H9 (cell line): ENCODE measurements around the gene UNC80. TPM values are rescaled to one million over a fixed set of nuclear protein-coding genes. Genes with fewer than 3 reads are reported as not detected.

ENCODE experiments used
- DNase-seq: peaks from one replicate; pipeline ENCODE4 v3.0.0-alpha.2; 2017
- H2AFZ ChIP-seq: one replicate; pipeline ENCODE4 v1.6.1; 2013; ENCODE audit warnings: mild to moderate bottlenecking, low read length, control low read depth, moderate library complexity
- H2AK5ac ChIP-seq: 2 replicates; pipeline ENCODE4 v1.6.1; 2013; ENCODE audit warnings: low read length, control low read depth, mixed read lengths; ENCODE audit not compliant: insufficient read length
- H2BK120ac ChIP-seq: one replicate; pipeline ENCODE4 v1.6.1; 2013; ENCODE audit warnings: low read depth, mild to moderate bottlenecking, low read length, control low read depth, inconsistent platforms; ENCODE audit not compliant: poor library complexity, severe bottlenecking
- H2BK12ac ChIP-seq: 2 replicates; pipeline ENCODE4 v1.6.1; 2013; ENCODE audit warnings: low read length, control low read depth, mixed read lengths, low read depth; ENCODE audit not compliant: insufficient read length
- H2BK15ac ChIP-seq: 2 replicates; pipeline ENCODE4 v1.6.1; 2013; ENCODE audit warnings: low read depth, low read length, control low read depth
- H2BK20ac ChIP-seq: one replicate; pipeline ENCODE4 v1.6.1; 2013; ENCODE audit warnings: low read depth, mild to moderate bottlenecking, low read length, control low read depth, inconsistent platforms; ENCODE audit not compliant: poor library complexity, severe bottlenecking
- H2BK5ac ChIP-seq: 2 replicates; pipeline ENCODE4 v1.6.1; 2013; ENCODE audit warnings: low read length, control low read depth, mixed read lengths; ENCODE audit not compliant: insufficient read length
- H3K14ac ChIP-seq: 2 replicates; pipeline ENCODE4 v1.6.1; 2013; ENCODE audit warnings: low read length, control low read depth; ENCODE audit not compliant: insufficient read depth
- H3K18ac ChIP-seq: 2 replicates; pipeline ENCODE4 v1.6.1; 2013; ENCODE audit warnings: low read depth, mild to moderate bottlenecking, mixed read lengths, low read length, control low read depth; ENCODE audit not compliant: insufficient read length
- H3K23ac ChIP-seq: 2 replicates; pipeline ENCODE4 v1.6.1; 2013; ENCODE audit warnings: low read length, control low read depth, mixed read lengths, low read depth; ENCODE audit not compliant: insufficient read length
- H3K23me2 ChIP-seq: 2 replicates; pipeline ENCODE4 v1.6.1; 2013; ENCODE audit warnings: low read depth, mild to moderate bottlenecking, mixed read lengths, low read length, control low read depth; ENCODE audit not compliant: insufficient read length, poor library complexity, severe bottlenecking
- H3K27ac ChIP-seq: 2 replicates; pipeline ENCODE4 v1.5.1; 2013; ENCODE audit warnings: low read length, control low read depth, mixed read lengths, low read depth; ENCODE audit not compliant: insufficient read length
- H3K27me3 ChIP-seq: 2 replicates; pipeline ENCODE4 v1.6.1; 2013; ENCODE audit warnings: low read length, control low read depth, inconsistent platforms; ENCODE audit not compliant: insufficient read depth
- H3K4ac ChIP-seq: 2 replicates; pipeline ENCODE4 v1.6.1; 2013; ENCODE audit warnings: low read depth, mild to moderate bottlenecking, control low read depth, inconsistent platforms, low read length, moderate library complexity
- H3K4me1 ChIP-seq: 2 replicates; pipeline ENCODE4 v1.6.1; 2013; ENCODE audit warnings: low read length, control low read depth, inconsistent platforms; ENCODE audit not compliant: insufficient read depth
- H3K4me2 ChIP-seq: 2 replicates; pipeline ENCODE4 v1.6.1; 2013; ENCODE audit warnings: low read length, control low read depth, mixed read lengths; ENCODE audit not compliant: insufficient read length, insufficient read depth
- H3K56ac ChIP-seq: 2 replicates; pipeline ENCODE4 v1.6.1; 2013; ENCODE audit warnings: low read depth, mild to moderate bottlenecking, mixed read lengths, low read length, control low read depth; ENCODE audit not compliant: insufficient read length
- H3K79me1 ChIP-seq: 2 replicates; pipeline ENCODE4 v1.6.1; 2013; ENCODE audit warnings: low read depth, mild to moderate bottlenecking, moderate library complexity, low read length, control low read depth, inconsistent platforms; ENCODE audit not compliant: insufficient read depth, poor library complexity, severe bottlenecking
- H3K79me2 ChIP-seq: 2 replicates; pipeline ENCODE4 v1.6.1; 2013; ENCODE audit warnings: low read length, control low read depth, inconsistent platforms; ENCODE audit not compliant: insufficient read depth
- H3K9ac ChIP-seq: 2 replicates; pipeline ENCODE4 v1.6.1; 2013; ENCODE audit warnings: low read length, control low read depth, mixed read lengths; ENCODE audit not compliant: insufficient read length; ENCODE audit errors: extremely low read depth
- H3K9me3 ChIP-seq: one replicate; pipeline ENCODE4 v1.6.1; 2013; ENCODE audit warnings: low read depth, low read length, inconsistent platforms; ENCODE audit not compliant: control insufficient read depth
- H3T11ph ChIP-seq: one replicate; pipeline ENCODE4 v1.6.1; 2013; ENCODE audit warnings: mild to moderate bottlenecking, low read length, control low read depth, inconsistent platforms
- H4K20me1 ChIP-seq: one replicate; pipeline ENCODE4 v1.6.1; 2013; ENCODE audit not compliant: control insufficient read depth, insufficient read length, insufficient read depth
- H4K5ac ChIP-seq: 2 replicates; pipeline ENCODE4 v1.6.1; 2013; ENCODE audit warnings: low read depth, mild to moderate bottlenecking, mixed read lengths, low read length, control low read depth; ENCODE audit not compliant: insufficient read length
- H4K8ac ChIP-seq: replicated peaks from 2 replicates; pipeline ENCODE4 v1.6.1; 2013; ENCODE audit warnings: low read length, control low read depth, mixed read lengths, low read depth; ENCODE audit not compliant: insufficient read length
- H4K91ac ChIP-seq: 2 replicates; pipeline ENCODE4 v1.6.1; 2013; ENCODE audit warnings: low read depth, mild to moderate bottlenecking, moderate library complexity, mixed read lengths, low read length, control low read depth; ENCODE audit not compliant: insufficient read length
- H3K27ac Mint-ChIP-seq, 3 experiments: 2 replicates in 2 of 3; 3 replicates in 1 of 3; pipeline ENCODE4 v1.8.0; 2020 to 2021; ENCODE audit warnings: mixed read lengths in 3 of 3, mild to moderate bottlenecking in 1 of 3, moderate library complexity in 1 of 3
- H3K27me3 Mint-ChIP-seq: 2 replicates; pipeline ENCODE4 v1.8.0; 2021; ENCODE audit warnings: low read depth, mild to moderate bottlenecking, moderate library complexity, mixed read lengths
- H3K36me3 Mint-ChIP-seq, 3 experiments: 2 replicates in 2 of 3; 3 replicates in 1 of 3; pipeline ENCODE4 v1.8.0; 2020 to 2021; ENCODE audit warnings: low read depth in 3 of 3, mixed read lengths in 3 of 3; ENCODE audit not compliant: insufficient read depth in 1 of 3
- H3K4me1 Mint-ChIP-seq, 2 experiments: 2 replicates each; pipeline ENCODE4 v1.8.0; 2020; ENCODE audit warnings: mixed read lengths in 2 of 2
- H3K4me3 Mint-ChIP-seq, 2 experiments: 2 replicates in 1 of 2; 3 replicates in 1 of 2; pipeline ENCODE4 v1.8.0; 2020 to 2021; ENCODE audit warnings: mild to moderate bottlenecking in 2 of 2, mixed read lengths in 2 of 2, moderate library complexity in 1 of 2
- H3K9me3 Mint-ChIP-seq, 2 experiments: 2 replicates in 1 of 2; 3 replicates in 1 of 2; pipeline ENCODE4 v1.8.0; 2020; ENCODE audit warnings: mild to moderate bottlenecking in 2 of 2, mixed read lengths in 2 of 2, moderate library complexity in 1 of 2
- WGBS: extraction: QIAGEN DNeasy Blood & Tissue Kit; methylation state at CpG from one replicate; pipeline ENCODE4 v1.1.7; 2013; ENCODE audit warnings: missing lambda C conversion rate, low lambda C conversion rate, mixed read lengths; ENCODE audit not compliant: insufficient read length; ENCODE audit errors: extremely low coverage; 5-methylcytosine and 5-hydroxymethylcytosine counted together
- total RNA-seq: library from RNA; stranded (reverse); gene quantifications from 2 replicates; pipeline ENCODE4 v1.2.1, GENCODE V29; 2021
- TF ChIP-seq, protein P1 (sequence below): fragments of 200-600 bp; sonication (generic); conservative IDR thresholded peaks from 3 replicates; pipeline ENCODE4 v1.8.0; 2021; ENCODE audit warnings: antibody characterized with exemption, mild to moderate bottlenecking

Gene UNC80
- total RNA-seq, 1 experiment from 2014 or later, result 0.52 TPM

DNA sequence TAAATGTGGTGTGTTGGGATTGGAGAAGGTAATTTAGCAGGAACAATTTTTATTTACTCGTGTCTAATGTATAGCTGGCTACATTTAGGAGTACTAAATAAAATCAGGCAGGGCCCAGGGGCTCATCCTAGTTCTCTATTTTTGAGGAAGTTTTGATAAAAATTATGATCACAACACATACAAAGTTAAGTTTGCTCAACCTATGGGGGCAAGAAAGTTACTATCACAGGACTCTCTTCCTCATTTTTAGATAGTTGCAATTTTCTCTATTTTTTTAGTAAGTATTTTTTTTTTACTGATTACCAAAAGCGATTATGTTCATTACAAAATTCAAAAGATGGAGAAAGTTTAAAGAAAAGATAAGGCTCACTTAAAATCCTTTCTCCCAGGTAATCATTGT is 170.8 kb downstream of the UNC80 start:
- Histone ChIP-seq H4K5ac (no peak overlapping the region), H3K23me2 (no peaks in the 10 kb centered on the region), H3T11ph (no peak overlapping the region), H4K91ac (no peak overlapping the region), H4K20me1 (no peaks in the 10 kb centered on the region), H3K9ac (no peak overlapping the region), H3K23ac (no peak overlapping the region), H2BK5ac (no peak overlapping the region), H2AFZ (no peak overlapping the region), H2BK15ac (no peak overlapping the region), H3K4me1 (no peaks in the 10 kb centered on the region), H3K4me2 (no peak overlapping the region), H3K27ac (no peak overlapping the region), H3K14ac (no peak overlapping the region), H3K27me3 (no peaks in the 10 kb centered on the region), H2BK12ac (no peak overlapping the region), H2BK120ac (no peak overlapping the region), H2BK20ac (no peak overlapping the region), H4K8ac (no peak overlapping the region), H3K4ac (no peak overlapping the region), H3K9me3 (no peaks in the 10 kb centered on the region), H3K18ac (no peak overlapping the region), H2AK5ac (no peak overlapping the region), H3K79me1 (no peaks in the 10 kb centered on the region), H3K79me2 (no peaks in the 10 kb centered on the region), H3K56ac (no peak overlapping the region)
- Mint-ChIP-seq H3K4me1 (peaks cover 0 to 7% of the 10 kb centered on the region in 2 experiments; a peak in 2 of 4 replicates), H3K27me3 (peaks cover 9% of the 10 kb centered on the region; the same call in 1 of the 2 replicates), H3K27ac (no peak overlapping the region), H3K36me3 (peaks cover 0 to 7% (median 6%) of the 10 kb centered on the region in 3 experiments; a peak in 4 of 7 replicates), H3K4me3 (no peak overlapping the region), H3K9me3 (no peaks in the 10 kb centered on the region)
- TF ChIP-seq, protein P1, sequence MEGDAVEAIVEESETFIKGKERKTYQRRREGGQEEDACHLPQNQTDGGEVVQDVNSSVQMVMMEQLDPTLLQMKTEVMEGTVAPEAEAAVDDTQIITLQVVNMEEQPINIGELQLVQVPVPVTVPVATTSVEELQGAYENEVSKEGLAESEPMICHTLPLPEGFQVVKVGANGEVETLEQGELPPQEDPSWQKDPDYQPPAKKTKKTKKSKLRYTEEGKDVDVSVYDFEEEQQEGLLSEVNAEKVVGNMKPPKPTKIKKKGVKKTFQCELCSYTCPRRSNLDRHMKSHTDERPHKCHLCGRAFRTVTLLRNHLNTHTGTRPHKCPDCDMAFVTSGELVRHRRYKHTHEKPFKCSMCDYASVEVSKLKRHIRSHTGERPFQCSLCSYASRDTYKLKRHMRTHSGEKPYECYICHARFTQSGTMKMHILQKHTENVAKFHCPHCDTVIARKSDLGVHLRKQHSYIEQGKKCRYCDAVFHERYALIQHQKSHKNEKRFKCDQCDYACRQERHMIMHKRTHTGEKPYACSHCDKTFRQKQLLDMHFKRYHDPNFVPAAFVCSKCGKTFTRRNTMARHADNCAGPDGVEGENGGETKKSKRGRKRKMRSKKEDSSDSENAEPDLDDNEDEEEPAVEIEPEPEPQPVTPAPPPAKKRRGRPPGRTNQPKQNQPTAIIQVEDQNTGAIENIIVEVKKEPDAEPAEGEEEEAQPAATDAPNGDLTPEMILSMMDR, result no peak
- no CpG with 5 or more reads among the region's 2 CpGs for WGBS
- no peak for DNase-seq
